Lower lobe of right lung (tissue), 2 donors: ENCODE measurements around the gene PNPLA5. TPM values are rescaled to one million over a fixed set of nuclear protein-coding genes. Genes with fewer than 3 reads are reported as not detected.

ENCODE experiments used
- ATAC-seq, 2 donors: fragments of 200-7000 bp; cut with Tn5 transposase; one replicate each; pipeline ENCODE4 v1.9.1; 2020 to 2022; ENCODE audit warnings: mild to moderate bottlenecking in 2 of 2, moderate library complexity in 2 of 2
- DNase-seq: peaks from one replicate; pipeline ENCODE4 v3.0.0-alpha.2; 2020
- H3K27ac ChIP-seq: fragments of 200-600 bp; one replicate; pipeline ENCODE4 v1.8.0; 2022
- H3K27me3 ChIP-seq: fragments of 200-600 bp; one replicate; pipeline ENCODE4 v1.8.0; 2022; ENCODE audit warnings: low read depth
- H3K36me3 ChIP-seq: fragments of 200-600 bp; one replicate; pipeline ENCODE4 v1.8.0; 2022; ENCODE audit warnings: mild to moderate bottlenecking
- H3K4me1 ChIP-seq: fragments of 200-600 bp; one replicate; pipeline ENCODE4 v1.8.0; 2022
- H3K4me3 ChIP-seq: fragments of 200-600 bp; one replicate; pipeline ENCODE4 v1.8.0; 2022; ENCODE audit warnings: mild to moderate bottlenecking
- H3K9me3 ChIP-seq: fragments of 200-600 bp; one replicate; pipeline ENCODE4 v1.8.0; 2022
- intact Hi-C: fragments of 100-400 bp; cut with DNase I; formaldehyde crosslinking; loops from one replicate; pipeline ENCODE4 v1.11.0; 2022
- total RNA-seq: library from RNA; stranded (reverse); fragmentation: NEBNext Ultra II Directional; extraction: Animal tissue kit (Norgen Biotek cat#: 25700); gene quantifications from one replicate; pipeline ENCODE4 v1.2.1, GENCODE V29; 2021
- TF ChIP-seq, protein P1 (sequence below): fragments of 200-600 bp; IDR thresholded peaks from one replicate; pipeline ENCODE4 v1.8.0; 2022; ENCODE audit warnings: antibody characterized with exemption, mild to moderate bottlenecking
- donor health status: DM: no; HTN: yes; CAD: no; lungs with severe emphysema.

The PNPLA5 gene
- total RNA-seq, 1 donor from 2014 or later = not detected

DNA sequence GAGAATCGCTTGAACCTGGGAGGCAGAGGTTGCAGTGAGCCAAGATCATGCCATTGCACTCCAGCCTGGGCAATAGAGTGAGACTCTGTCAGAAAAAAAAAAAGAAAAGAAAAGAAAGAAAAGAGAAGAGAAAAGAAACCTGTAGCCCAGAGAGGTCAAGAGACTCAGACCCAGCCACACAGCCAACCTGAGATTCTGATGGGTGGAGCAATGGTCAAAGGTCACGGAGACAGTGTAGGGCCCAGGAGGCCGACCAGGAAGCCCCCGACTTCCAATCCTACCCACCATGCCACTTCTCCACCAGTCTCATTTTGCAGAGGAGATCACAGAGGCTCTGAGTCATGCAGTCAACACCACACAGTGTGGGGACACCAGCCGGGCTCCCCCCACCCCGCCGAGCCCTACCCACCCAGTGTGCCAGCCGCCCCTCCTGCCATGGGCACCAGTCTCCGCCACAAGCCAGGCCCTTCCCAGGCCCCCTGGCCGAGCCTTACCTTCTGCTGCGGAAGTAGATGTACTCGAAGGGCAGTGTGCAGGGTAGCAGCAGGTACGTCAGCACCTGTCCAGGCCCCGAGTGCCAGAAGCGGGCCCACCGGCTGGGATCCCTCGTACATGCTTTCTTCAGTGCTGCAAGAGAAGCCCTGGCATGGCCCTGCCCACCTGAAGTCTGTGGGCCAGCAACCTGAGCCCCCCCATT lies 7.9 kb downstream of the PNPLA5 start:
- no peaks in the 10 kb centered on the region for H3K4me1 ChIP-seq
- no peak overlapping the region for H3K27ac ChIP-seq
- DNase-seq (no peak), ATAC-seq (no peak)
- no peak overlapping the region for H3K4me3 ChIP-seq
- no peaks in the 10 kb centered on the region for H3K36me3 ChIP-seq
- H3K27me3 ChIP-seq = peaks cover 28% of the 10 kb centered on the region
- TF ChIP-seq, protein P1, sequence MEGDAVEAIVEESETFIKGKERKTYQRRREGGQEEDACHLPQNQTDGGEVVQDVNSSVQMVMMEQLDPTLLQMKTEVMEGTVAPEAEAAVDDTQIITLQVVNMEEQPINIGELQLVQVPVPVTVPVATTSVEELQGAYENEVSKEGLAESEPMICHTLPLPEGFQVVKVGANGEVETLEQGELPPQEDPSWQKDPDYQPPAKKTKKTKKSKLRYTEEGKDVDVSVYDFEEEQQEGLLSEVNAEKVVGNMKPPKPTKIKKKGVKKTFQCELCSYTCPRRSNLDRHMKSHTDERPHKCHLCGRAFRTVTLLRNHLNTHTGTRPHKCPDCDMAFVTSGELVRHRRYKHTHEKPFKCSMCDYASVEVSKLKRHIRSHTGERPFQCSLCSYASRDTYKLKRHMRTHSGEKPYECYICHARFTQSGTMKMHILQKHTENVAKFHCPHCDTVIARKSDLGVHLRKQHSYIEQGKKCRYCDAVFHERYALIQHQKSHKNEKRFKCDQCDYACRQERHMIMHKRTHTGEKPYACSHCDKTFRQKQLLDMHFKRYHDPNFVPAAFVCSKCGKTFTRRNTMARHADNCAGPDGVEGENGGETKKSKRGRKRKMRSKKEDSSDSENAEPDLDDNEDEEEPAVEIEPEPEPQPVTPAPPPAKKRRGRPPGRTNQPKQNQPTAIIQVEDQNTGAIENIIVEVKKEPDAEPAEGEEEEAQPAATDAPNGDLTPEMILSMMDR = no peak
- intact Hi-C loops = no loop called here
- H3K9me3 ChIP-seq = no peaks in the 10 kb centered on the region

DNA sequence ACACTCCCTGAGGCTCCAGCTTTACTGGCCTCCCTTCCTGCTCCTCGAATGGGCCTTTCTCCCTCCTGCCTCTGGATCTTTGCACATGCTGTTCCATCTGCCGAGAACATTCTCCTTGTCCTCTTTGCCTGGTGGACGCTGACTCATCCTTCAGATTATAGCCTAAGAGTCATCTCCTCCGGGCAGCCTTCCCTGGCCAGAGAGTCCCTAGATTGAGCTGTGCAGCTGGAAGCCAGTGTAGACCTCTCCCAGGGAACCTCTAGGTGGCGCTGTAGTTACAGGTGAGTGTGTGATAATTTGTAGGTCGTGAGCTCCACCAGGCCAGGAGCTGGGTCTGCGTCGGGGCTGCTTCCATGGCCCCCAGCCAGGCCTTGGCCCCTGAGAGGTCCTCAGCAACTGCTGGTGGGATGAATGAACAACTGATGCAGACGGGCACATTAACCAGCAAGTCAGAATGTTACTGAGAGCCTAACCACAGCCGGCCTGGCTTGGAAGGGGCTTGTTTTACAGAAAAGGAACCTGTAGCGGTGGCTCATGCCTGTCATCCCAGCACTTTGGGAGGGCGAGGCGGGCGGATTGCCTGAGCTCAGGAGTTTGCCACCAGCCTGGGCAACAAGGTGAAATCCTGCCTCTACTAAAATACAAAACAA lies 8.7 kb downstream of the PNPLA5 start:
- DNase-seq = no peak
- intact Hi-C loops = no loop called here
- no peaks in the 10 kb centered on the region for H3K9me3 ChIP-seq

GRCh38 chr22:43882122-43882767 lies 9.6 kb downstream of the PNPLA5 start:
- Histone ChIP-seq H3K4me1 (no peaks in the 10 kb centered on the region), H3K9me3 (no peaks in the 10 kb centered on the region), H3K36me3 (no peaks in the 10 kb centered on the region), H3K4me3 (no peak overlapping the region), H3K27me3 (peaks cover 22% of the 10 kb centered on the region), H3K27ac (no peak overlapping the region)
- TF ChIP-seq, protein P1 = no peak
- ATAC-seq (no peak), DNase-seq (no peak)
- intact Hi-C loops = no loop called here

More for the DNA sequence above, 8.7 kb downstream of the PNPLA5 start:
- Histone ChIP-seq H3K36me3 (no peaks in the 10 kb centered on the region), H3K27me3 (peaks cover 28% of the 10 kb centered on the region), H3K4me1 (no peaks in the 10 kb centered on the region), H3K4me3 (no peak overlapping the region), H3K27ac (no peak overlapping the region)
- peak; percentile 35 to 44 for ATAC-seq
- TF ChIP-seq, protein P1 = peak; percentile 45

DNA sequence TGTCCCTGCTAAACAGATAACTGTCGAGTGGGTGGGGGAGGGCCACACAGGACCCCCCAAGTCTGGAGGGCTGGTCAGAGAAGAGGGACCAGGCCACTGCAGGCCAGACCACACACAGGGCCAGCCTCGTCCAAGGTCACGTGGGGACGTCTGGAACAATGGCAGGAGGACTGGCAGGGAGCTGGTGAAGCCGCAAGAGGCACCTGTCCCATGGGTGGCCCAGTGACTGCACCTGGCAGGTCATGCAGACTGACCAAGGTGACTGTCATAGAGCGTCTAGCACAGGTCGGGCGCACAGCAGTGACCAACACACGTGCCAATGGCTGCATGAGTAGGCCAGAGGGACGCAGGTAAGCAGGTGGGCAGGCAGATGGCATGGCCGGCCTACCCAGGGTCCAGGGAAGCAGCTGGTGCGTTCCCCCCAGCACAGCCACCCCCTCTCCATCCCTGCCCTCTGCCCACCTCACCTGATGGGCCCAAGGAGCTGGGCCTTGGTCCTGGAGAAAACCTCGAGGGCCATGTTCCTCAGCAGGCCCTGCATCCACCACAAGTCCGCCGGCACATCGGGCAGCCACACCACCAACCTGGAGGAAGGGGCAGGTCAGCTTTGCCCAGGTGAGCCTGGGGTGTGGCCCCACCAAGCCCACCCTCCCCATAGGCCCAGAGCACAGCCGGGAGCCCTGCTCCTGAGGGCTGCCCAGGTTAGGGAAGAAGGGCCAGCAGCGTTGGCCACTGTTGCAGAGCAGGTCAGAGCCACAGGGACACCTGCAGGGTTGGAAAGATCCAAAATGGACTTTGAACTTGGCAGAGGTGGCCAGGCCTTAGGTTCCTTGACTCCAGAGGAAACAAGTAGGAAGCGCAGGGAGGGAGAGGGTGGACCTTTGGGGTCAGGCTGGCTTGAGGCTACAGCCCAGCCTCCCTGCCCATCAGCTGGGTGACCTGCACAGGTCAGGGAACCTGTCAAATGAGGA lies 10.4 kb downstream of the PNPLA5 start:
- H3K27ac ChIP-seq = no peak overlapping the region
- H3K36me3 ChIP-seq = no peaks in the 10 kb centered on the region
- no peak for DNase-seq
- no peak overlapping the region for H3K4me3 ChIP-seq
- H3K9me3 ChIP-seq = no peaks in the 10 kb centered on the region
- peaks cover 22% of the 10 kb centered on the region for H3K27me3 ChIP-seq
- intact Hi-C loops = no loop called here
- TF ChIP-seq, protein P1 = no peak
- no peak for ATAC-seq
- H3K4me1 ChIP-seq = no peaks in the 10 kb centered on the region

DNA sequence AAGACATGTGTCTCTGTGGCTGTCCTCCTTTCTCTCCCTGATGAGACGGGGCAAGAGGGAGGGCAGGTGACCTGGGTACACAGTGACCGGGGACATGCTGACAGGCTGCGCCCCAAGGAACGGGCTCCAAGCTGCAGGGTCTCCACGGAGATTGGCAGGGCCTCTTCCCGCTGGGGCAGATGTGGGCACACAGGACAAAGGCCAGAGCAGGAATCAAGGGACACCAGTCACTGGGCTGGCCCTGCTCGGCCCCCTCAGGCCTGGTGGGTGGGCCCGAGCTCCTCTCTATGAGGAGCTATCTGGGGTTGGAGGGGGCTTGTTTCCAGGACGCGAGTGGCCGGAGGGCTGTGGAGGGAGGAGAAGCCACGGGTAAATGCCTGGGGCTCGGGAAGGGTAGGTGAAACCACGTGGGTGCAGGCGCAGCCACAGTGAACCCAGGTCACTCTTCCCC lies 11.2 kb downstream of the PNPLA5 start:
- ATAC-seq = no peak
- Histone ChIP-seq H3K9me3 (no peaks in the 10 kb centered on the region), H3K27me3 (peaks cover 16% of the 10 kb centered on the region), H3K36me3 (no peaks in the 10 kb centered on the region), H3K27ac (no peak overlapping the region), H3K4me1 (no peaks in the 10 kb centered on the region), H3K4me3 (no peak overlapping the region)
- TF ChIP-seq, protein P1 = no peak
- no peak for DNase-seq
- intact Hi-C loops = no loop called here
